CD4-positive, alpha-beta T cell (primary cell): ENCODE data around the gene HDAC5. TPM values are rescaled to one million over a fixed set of nuclear protein-coding genes. Genes with fewer than 3 reads are reported as not detected.
A peak's percentile ranks its signal among the peaks of the same experiment; 100 is the strongest.

Source experiments
- ATAC-seq: fragments of 200-7000 bp; cut with Tn5 transposase; one replicate; pipeline ENCODE4 v1.10.0; 2022; ENCODE audit warnings: mild to moderate bottlenecking; ENCODE audit not compliant: poor library complexity
- CTCF ChIA-PET: fragments of 350-600 bp; sonication (Branson Sonifier 250); formaldehyde crosslinking; loops from one replicate; lab custom pipeline; 2021; ENCODE audit warnings: antibody characterized with exemption, inconsistent platforms; lab: Charles Lee
- POLR2A ChIA-PET: fragments of 350-600 bp; sonication (Branson Sonifier 250); formaldehyde crosslinking; loops from one replicate; lab custom pipeline; 2021; ENCODE audit warnings: antibody characterized with exemption, inconsistent platforms; lab: Charles Lee
- DNase-seq, 14 experiments: peaks; one replicate each; pipeline ENCODE4 v3.0.0-alpha.2; 2013 to 2020; ENCODE audit warnings: mixed read lengths in 2 of 14
- H3K27ac ChIP-seq, 2 donors: one replicate each; pipeline versions ENCODE4 v1.5.1 to v1.7.0; 2013; ENCODE audit warnings: low read length in 2 of 2, low read depth in 1 of 2, mild to moderate bottlenecking in 1 of 2
- H3K27me3 ChIP-seq, 2 experiments: 1 replicate in 1 of 2; 2 replicates in 1 of 2; pipeline versions ENCODE4 v1.6.1 to v1.7.0; 2013; ENCODE audit warnings: low read length in 2 of 2, control low read depth in 1 of 2, mild to moderate bottlenecking in 1 of 2, moderate library complexity in 1 of 2; ENCODE audit not compliant: insufficient read depth in 2 of 2, control insufficient read depth in 1 of 2
- H3K36me3 ChIP-seq: one replicate; pipeline ENCODE4 v1.6.1; 2013; ENCODE audit warnings: low read length, control low read depth; ENCODE audit not compliant: insufficient read depth
- H3K4me1 ChIP-seq: one replicate; pipeline ENCODE4 v1.6.1; 2013; ENCODE audit warnings: low read length, control low read depth; ENCODE audit not compliant: insufficient read depth
- H3K4me3 ChIP-seq: one replicate; pipeline ENCODE4 v1.5.1; 2013; ENCODE audit warnings: mild to moderate bottlenecking, low read length, moderate library complexity
- H3K9me3 ChIP-seq, 2 experiments: 1 replicate in 1 of 2; 2 replicates in 1 of 2; pipeline versions ENCODE4 v1.6.1 to v1.7.0; 2013; ENCODE audit warnings: low read length in 2 of 2, mild to moderate bottlenecking in 2 of 2, control low read depth in 1 of 2, moderate library complexity in 1 of 2; ENCODE audit not compliant: control insufficient read depth in 1 of 2, insufficient read depth in 1 of 2
- H3K27ac Mint-ChIP-seq: one replicate; pipeline ENCODE4 v1.8.0; 2020; ENCODE audit warnings: mixed read lengths
- H3K27me3 Mint-ChIP-seq: one replicate; pipeline ENCODE4 v1.8.0; 2021; ENCODE audit warnings: mixed read lengths
- H3K36me3 Mint-ChIP-seq: one replicate; pipeline ENCODE4 v1.8.0; 2021; ENCODE audit warnings: low read depth, mixed read lengths
- H3K4me1 Mint-ChIP-seq: one replicate; pipeline ENCODE4 v1.8.0; 2021; ENCODE audit warnings: low read depth, mixed read lengths
- H3K4me3 Mint-ChIP-seq: one replicate; pipeline ENCODE4 v1.8.0; 2020; ENCODE audit warnings: mild to moderate bottlenecking, mixed read lengths
- H3K9me3 Mint-ChIP-seq: one replicate; pipeline ENCODE4 v1.8.0; 2020; ENCODE audit warnings: mixed read lengths
- CTCF ChIP-seq: fragments of 200-600 bp; IDR thresholded peaks from one replicate; pipeline ENCODE4 v1.8.0; 2022; ENCODE audit warnings: antibody characterized with exemption, mild to moderate bottlenecking
- intact Hi-C, 2 experiments: fragments of 100-400 bp; cut with DNase I in 1 of 2; cut with micrococcal nuclease in 1 of 2; formaldehyde crosslinking; loops; one replicate each; pipeline versions ENCODE4 v1.15.1 to v1.9.0; 2023 to 2025; cut with DNase I, micrococcal nuclease
- total RNA-seq, 174 experiments: library from RNA in 2 of 174; stranded (reverse) in 2 of 174; gene quantifications; one replicate each; pipeline ENCODE4 v1.2.3 and lab custom pipeline; 2021 to 2026

Gene HDAC5
- total RNA-seq, 2 experiments from 2014 or later: 92.0 to 92.5 TPM

GRCh38 chr17:44112284-44113280 lies 10.9 kb downstream of the HDAC5 start:
- Mint-ChIP-seq H3K4me1 (peaks cover 36% of the 10 kb centered on the region), H3K27ac (no peak overlapping the region)
- CTCF ChIA-PET: interaction anchor here (0.6 kb wide), 1 partner anchor 56 kb away, joined by 4 read pairs; no protein-coding TSS in a partner anchor

GRCh38 chr17:44111777-44112176 lies 11.7 kb downstream of the HDAC5 start:
- Histone ChIP-seq H3K4me1 (peaks cover 28% of the 10 kb centered on the region), H3K27ac (no peak overlapping the region), H3K27me3 (no peaks in the 10 kb centered on the region), H3K9me3 (no peaks in the 10 kb centered on the region), H3K36me3 (peaks cover 47% of the 10 kb centered on the region), H3K4me3 (no peak overlapping the region)
- H3K27ac Mint-ChIP-seq: no peak overlapping the region
- no peaks in the 10 kb centered on the region for H3K27me3 Mint-ChIP-seq
- H3K9me3 Mint-ChIP-seq: no peaks in the 10 kb centered on the region
- H3K4me3 Mint-ChIP-seq: no peak overlapping the region
- intact Hi-C loops: no loop called here
- ATAC-seq (no peak), DNase-seq (no peak)
- ChIA-PET CTCF (no interaction called here), POLR2A (interaction anchor here (3.4 kb wide), 1 partner anchor 11 kb away, joined by 23 read pairs; the partner anchor contains the start of gene HDAC5)
- H3K4me1 Mint-ChIP-seq: peaks cover 35% of the 10 kb centered on the region
- TF ChIP-seq CTCF: no peak
- peaks cover 13% of the 10 kb centered on the region for H3K36me3 Mint-ChIP-seq

More at GRCh38 chr17:44112284-44113280, 10.9 kb downstream of the HDAC5 start:
- peaks cover 14% of the 10 kb centered on the region for H3K36me3 Mint-ChIP-seq
- no peaks in the 10 kb centered on the region for H3K27me3 Mint-ChIP-seq
- Histone ChIP-seq H3K4me1 (peaks cover 28% of the 10 kb centered on the region), H3K27ac (no peak overlapping the region), H3K27me3 (no peaks in the 10 kb centered on the region), H3K4me3 (no peak overlapping the region), H3K9me3 (no peaks in the 10 kb centered on the region), H3K36me3 (peaks cover 47% of the 10 kb centered on the region)
- ATAC-seq (no peak), DNase-seq (no peak)
- POLR2A ChIA-PET: interaction anchor here (0.6 to 3.4 kb wide), 2 partner anchors 10 to 24 kb away, joined by 3 to 23 read pairs; partner anchors contain the start of gene HDAC5
- intact Hi-C loops: no loop called here
- no peak for TF ChIP-seq CTCF
- H3K9me3 Mint-ChIP-seq: no peaks in the 10 kb centered on the region
- H3K4me3 Mint-ChIP-seq: no peak overlapping the region

- Histone ChIP-seq H3K27me3 (no peaks in the 10 kb centered on the region), H3K4me3 (peak overlapping the region; percentile 7), H3K9me3 (no peaks in the 10 kb centered on the region), H3K4me1 (peaks cover 28% of the 10 kb centered on the region), H3K36me3 (peaks cover 39% of the 10 kb centered on the region), H3K27ac (no peak overlapping the region)
- Mint-ChIP-seq H3K4me3 (no peak overlapping the region), H3K4me1 (peaks cover 31% of the 10 kb centered on the region), H3K36me3 (peaks cover 11% of the 10 kb centered on the region), H3K27ac (no peak overlapping the region), H3K9me3 (no peaks in the 10 kb centered on the region), H3K27me3 (no peaks in the 10 kb centered on the region)
- no peak for TF ChIP-seq CTCF
- DNase-seq (peak; percentile 35 to 77 (median 60)), ATAC-seq (peak; percentile 70)
- intact Hi-C loops: no loop called here
- CTCF ChIA-PET: no interaction called here
- POLR2A ChIA-PET: interaction anchor here (3.4 kb wide), 1 partner anchor 12 kb away, joined by 23 read pairs; the partner anchor contains the start of gene HDAC5
Measured at GRCh38 chr17:44110823-44111633, 12.4 kb downstream of the HDAC5 start.
